Peyer's patch (tissue), 4 donors: ENCODE measurements around the gene SMOC1.

Experiments
- CTCF ChIP-seq, 6 experiments: fragments of 450-650 bp in 4 of 6; fragments of 200-600 bp in 2 of 6; sonication (generic) in 1 of 6; IDR thresholded peaks; one replicate each; pipeline ENCODE4 v1.5.1; 2017 to 2019; ENCODE audit warnings: antibody characterized with exemption in 6 of 6, mild to moderate bottlenecking in 3 of 6, moderate library complexity in 1 of 6
- POLR2A ChIP-seq, 2 donors: fragments of 450-650 bp; IDR thresholded peaks; one replicate each; pipeline ENCODE4 v1.5.1; 2017; ENCODE audit warnings: antibody characterized with exemption in 2 of 2, mild to moderate bottlenecking in 2 of 2, moderate library complexity in 2 of 2

DNA sequence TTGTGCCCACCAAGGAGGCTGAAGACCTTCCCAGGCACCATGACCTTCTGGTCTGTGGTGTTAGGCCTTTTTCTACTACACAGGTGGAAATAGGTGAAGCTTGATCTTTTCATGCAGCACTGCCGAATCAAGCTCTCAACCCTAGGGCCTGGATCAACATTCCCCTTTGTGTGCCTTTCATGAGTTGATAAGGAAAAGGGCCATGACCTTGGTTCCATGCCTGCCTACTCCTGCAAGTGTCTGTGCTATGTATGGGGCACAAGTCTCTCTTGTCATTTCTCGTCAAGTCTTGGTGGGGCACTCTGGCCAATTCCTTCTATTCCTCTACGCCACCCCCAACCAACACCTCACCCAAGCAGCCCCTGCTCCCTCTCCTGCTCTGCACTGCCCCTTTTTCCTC is 155.0 kb downstream of the SMOC1 start:
- no peak for TF ChIP-seq CTCF (IDR thresholded peaks at IDR 0.05)
- TF ChIP-seq POLR2A (IDR thresholded peaks at IDR 0.05): no peak
